A673 (cell line): ENCODE measurements around the gene COMT. TPM values are rescaled to one million over a fixed set of nuclear protein-coding genes. Genes with fewer than 3 reads are reported as not detected.

ENCODE experiments used
- BruUV-seq: library from RNA; stranded (reverse); fragments of 400-500 nt; replicated peaks from 2 replicates; lab custom pipeline; 2021; lab: Mats Ljungman, UMichigan
- CTCF ChIA-PET: fragments of 300-600 bp; sonication (Branson Sonifier 250); formaldehyde crosslinking; loops from one replicate; lab custom pipeline; 2022; ENCODE audit warnings: antibody characterized with exemption; lab: Charles Lee
- POLR2A ChIA-PET: fragments of 300-600 bp; sonication (Branson Sonifier 250); formaldehyde crosslinking; loops from one replicate; lab custom pipeline; 2022; ENCODE audit warnings: antibody characterized with exemption; ENCODE audit not compliant: low non-redundant PET; lab: Charles Lee
- DNase-seq: peaks from one replicate; pipeline ENCODE4 v3.0.0-alpha.2; 2015; ENCODE audit warnings: low spot score
- H3K27ac ChIP-seq: fragments of 200-600 bp; sonication (generic); 2 replicates; pipeline ENCODE4 v1.5.1; 2016; ENCODE audit warnings: mixed run types, low read depth, mild to moderate bottlenecking, mixed read lengths, antibody characterized with exemption, low read length; ENCODE audit not compliant: poor library complexity, severe bottlenecking
- H3K27me3 ChIP-seq: fragments of 200-600 bp; sonication (generic); replicated peaks from 2 replicates; pipeline ENCODE4 v1.6.1; 2017; ENCODE audit warnings: mixed run types, low read depth, mild to moderate bottlenecking, mixed read lengths, antibody characterized with exemption, low read length; ENCODE audit not compliant: insufficient read depth, poor library complexity
- H3K36me3 ChIP-seq: fragments of 200-600 bp; sonication (generic); 2 replicates; pipeline ENCODE4 v1.6.1; 2016; ENCODE audit warnings: mixed run types, mild to moderate bottlenecking, mixed read lengths, antibody characterized with exemption, low read length; ENCODE audit not compliant: insufficient read depth, poor library complexity, severe bottlenecking
- H3K4me1 ChIP-seq: fragments of 200-600 bp; sonication (generic); 2 replicates; pipeline ENCODE4 v1.6.1; 2017; ENCODE audit warnings: mixed run types, mild to moderate bottlenecking, mixed read lengths, antibody characterized with exemption, low read length; ENCODE audit not compliant: insufficient read depth, poor library complexity, severe bottlenecking
- H3K4me3 ChIP-seq: fragments of 200-600 bp; sonication (generic); 2 replicates; pipeline ENCODE4 v1.5.1; 2016; ENCODE audit warnings: low read depth, mixed run types, mild to moderate bottlenecking, mixed read lengths, low read length; ENCODE audit not compliant: poor library complexity, severe bottlenecking
- H3K9me3 ChIP-seq: fragments of 200-600 bp; sonication (generic); 2 replicates; pipeline ENCODE4 v1.6.1; 2016; ENCODE audit warnings: mixed run types, low read depth, mild to moderate bottlenecking, mixed read lengths, antibody characterized with exemption, low read length; ENCODE audit not compliant: poor library complexity, severe bottlenecking
- CTCF ChIP-seq: fragments of 300-800, 200-600 bp; sonication (generic); conservative IDR thresholded peaks from 2 replicates; pipeline ENCODE4 v1.5.1; 2017; ENCODE audit warnings: low read depth, mild to moderate bottlenecking, antibody characterized with exemption, low read length, moderate library complexity, mixed read lengths
- EZH2 ChIP-seq: fragments of 200-600 bp; sonication (generic); IDR thresholded peaks from 2 replicates; pipeline ENCODE4 v1.6.1; 2017; ENCODE audit warnings: borderline replicate concordance, low read depth, mild to moderate bottlenecking, mixed read lengths, antibody characterized with exemption, low read length; ENCODE audit not compliant: poor library complexity, severe bottlenecking
- intact Hi-C: fragments of 100-400 bp; cut with micrococcal nuclease; formaldehyde crosslinking; loops from one replicate; pipeline ENCODE4 v1.10.0; 2022; ENCODE audit not compliant: unreplicated experiment
- total RNA-seq: library from RNA; stranded (reverse); gene quantifications from 2 replicates; pipeline ENCODE4 v1.2.3, GENCODE V29; 2021

The COMT gene
- total RNA-seq, 1 experiment from 2014 or later: 87.8 TPM

DNA sequence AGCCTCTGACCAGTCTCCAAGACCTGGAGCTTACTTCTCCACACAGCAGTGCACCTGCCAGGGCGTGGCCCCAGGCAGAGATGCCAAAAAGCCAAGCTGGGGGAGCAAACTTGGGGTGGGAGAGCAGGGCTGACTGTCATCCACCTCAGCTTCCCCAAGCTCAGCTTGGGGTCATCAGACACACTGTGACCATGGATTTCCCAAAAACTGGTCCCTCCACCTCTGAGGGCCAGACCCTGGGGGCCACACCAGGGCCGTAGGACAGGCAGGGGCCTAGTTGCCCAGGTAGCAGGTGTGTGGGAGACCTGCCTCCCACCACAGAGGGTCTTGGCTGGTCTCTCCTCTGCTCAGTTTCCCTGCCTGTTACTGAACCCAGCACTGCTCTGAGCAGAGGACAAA lies 44.4 kb downstream of the COMT start:
- Histone ChIP-seq H3K4me3 (peak overlapping the region; percentile 76), H3K4me1 (peaks cover 4% of the 10 kb centered on the region), H3K36me3 (no peaks in the 10 kb centered on the region), H3K27me3 (no peaks in the 10 kb centered on the region), H3K27ac (no peak overlapping the region), H3K9me3 (no peaks in the 10 kb centered on the region)
- no peak for DNase-seq
- intact Hi-C loops: no loop called here
- BruUV-seq: no TSS peak
- no peak for TF ChIP-seq CTCF
- TF ChIP-seq EZH2: no peak
- CTCF ChIA-PET: interaction anchor here (1.0 kb wide), 1 partner anchor 27 kb away, joined by 5 read pairs; no protein-coding TSS in a partner anchor
- POLR2A ChIA-PET: no interaction called here

DNA sequence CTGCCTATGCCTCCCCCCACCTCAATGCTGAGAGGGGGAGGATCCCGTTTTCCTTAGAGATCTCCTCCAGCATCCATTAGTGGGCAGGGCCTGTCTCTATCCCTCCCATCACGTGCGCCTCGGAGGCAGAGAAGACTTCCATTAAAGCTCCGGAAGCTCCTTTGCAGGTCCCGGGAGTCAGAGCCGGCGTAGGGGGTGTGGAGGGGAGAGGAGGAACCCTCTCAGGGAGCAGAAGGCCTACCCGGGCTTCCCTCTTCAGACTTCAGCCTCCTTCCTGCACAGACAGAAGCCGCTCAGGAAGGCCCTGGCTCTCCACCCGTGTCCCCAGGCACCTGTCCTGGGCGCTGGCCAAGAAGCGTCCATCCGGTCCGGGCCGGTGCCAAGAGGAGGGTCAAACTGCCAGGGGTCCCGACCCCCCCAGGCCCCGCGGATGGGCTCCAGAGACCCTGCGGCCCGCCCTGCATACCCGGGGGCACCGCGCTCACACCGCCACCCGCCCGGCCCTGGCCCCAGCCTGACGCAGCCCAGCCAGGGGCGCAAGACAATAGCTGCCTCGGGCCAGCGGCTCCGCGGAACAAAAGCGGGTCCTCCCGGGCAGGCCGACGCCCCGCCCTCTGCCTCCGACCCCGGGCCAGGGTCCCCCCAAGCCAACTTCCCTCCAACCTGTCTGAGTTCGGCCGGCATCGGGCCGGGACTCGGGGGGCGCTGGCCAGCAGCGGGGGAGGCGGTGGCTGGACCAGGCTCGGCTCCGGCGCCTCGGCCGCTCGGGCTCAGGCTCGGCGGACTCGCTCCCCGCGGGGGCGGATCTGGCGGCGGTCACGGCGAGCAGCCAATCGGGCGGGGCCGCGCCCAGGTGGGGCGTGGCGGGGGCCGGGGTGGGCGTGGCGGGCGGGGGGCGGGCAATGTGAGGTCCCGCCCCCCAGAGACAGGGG lies 45.1 kb downstream of the COMT start:
- no peaks in the 10 kb centered on the region for H3K36me3 ChIP-seq
- peak; percentile 94 for DNase-seq
- intact Hi-C loops: no loop called here
- H3K9me3 ChIP-seq: no peaks in the 10 kb centered on the region
- POLR2A ChIA-PET: no interaction called here
- peak overlapping the region; percentile 76 for H3K4me3 ChIP-seq
- no peaks in the 10 kb centered on the region for H3K27me3 ChIP-seq
- peak overlapping the region; percentile 58 for H3K27ac ChIP-seq
- no peak for TF ChIP-seq CTCF
- TF ChIP-seq EZH2: no peak
- BruUV-seq: no TSS peak
- CTCF ChIA-PET: interaction anchor here (1.0 kb wide), 1 partner anchor 27 kb away, joined by 5 read pairs; no protein-coding TSS in a partner anchor
- peaks cover 7% of the 10 kb centered on the region for H3K4me1 ChIP-seq

GRCh38 chr22:19987394-19988306 lies 46.1 kb downstream of the COMT start:
- no peaks in the 10 kb centered on the region for H3K27me3 ChIP-seq
- CTCF ChIA-PET: no interaction called here

More at GRCh38 chr22:19987394-19988306, 46.1 kb downstream of the COMT start:
- POLR2A ChIA-PET: no interaction called here
- TF ChIP-seq EZH2: no peak
- TF ChIP-seq CTCF: no peak
- no peaks in the 10 kb centered on the region for H3K36me3 ChIP-seq
- no peak overlapping the region for H3K27ac ChIP-seq
- H3K9me3 ChIP-seq: no peaks in the 10 kb centered on the region
- no peak overlapping the region for H3K4me3 ChIP-seq
- H3K4me1 ChIP-seq: peaks cover 7% of the 10 kb centered on the region
- intact Hi-C loops: no loop called here
- no TSS peak for BruUV-seq
- no peak for DNase-seq
